Caco-2 (cell line): ENCODE data around the gene SEMA4C. TPM values are rescaled to one million over a fixed set of nuclear protein-coding genes. Genes with fewer than 3 reads are reported as not detected.
A peak's percentile ranks its signal among the peaks of the same experiment; 100 is the strongest.

Experiments
- BruUV-seq: library from RNA; stranded (reverse); fragments of 400-500 nt; replicated peaks from 2 replicates; lab custom pipeline; 2021; lab: Mats Ljungman, UMichigan
- CTCF ChIA-PET: fragments of 300-600 bp; sonication (Branson Sonifier 250); formaldehyde crosslinking; loops from one replicate; lab custom pipeline; 2022; ENCODE audit warnings: antibody characterized with exemption; lab: Charles Lee
- POLR2A ChIA-PET: fragments of 300-600 bp; sonication (Branson Sonifier 250); formaldehyde crosslinking; loops from one replicate; lab custom pipeline; 2022; ENCODE audit warnings: antibody characterized with exemption; lab: Charles Lee
- DNase-seq, 2 experiments: peaks; one replicate each; pipeline versions ENCODE4 v3.0.0 to v3.0.0-alpha.2; 2020 to 2022
- H3K27me3 ChIP-seq: replicated peaks from 2 replicates; pipeline ENCODE4 v1.6.0; 2011; ENCODE audit warnings: low read length; ENCODE audit not compliant: control insufficient read depth, insufficient read depth
- H3K36me3 ChIP-seq: 2 replicates; pipeline ENCODE4 v1.5.1; 2011; ENCODE audit warnings: low read length; ENCODE audit not compliant: control insufficient read depth, insufficient read depth
- H3K4me1 ChIP-seq: fragments of 250-450 bp; sonication (Bioruptor Pico); 2 replicates; pipeline ENCODE4 v1.5.1; 2020; ENCODE audit warnings: mild to moderate bottlenecking
- H3K4me3 ChIP-seq: 2 replicates; pipeline ENCODE4 v1.5.1; 2011; ENCODE audit warnings: low read depth, mild to moderate bottlenecking, control low read depth, low read length
- H3K9me3 ChIP-seq: fragments of 250-450 bp; sonication (Bioruptor Pico); 2 replicates; pipeline ENCODE4 v1.5.1; 2020; ENCODE audit warnings: mild to moderate bottlenecking, moderate library complexity
- H3K27ac Mint-ChIP-seq: one replicate; pipeline ENCODE4 v1.8.0; 2022; ENCODE audit warnings: mixed read lengths; ENCODE audit not compliant: unreplicated experiment
- H3K27me3 Mint-ChIP-seq: one replicate; pipeline ENCODE4 v1.8.0; 2022; ENCODE audit warnings: mixed read lengths; ENCODE audit not compliant: insufficient read depth, unreplicated experiment
- H3K36me3 Mint-ChIP-seq: one replicate; pipeline ENCODE4 v1.8.0; 2022; ENCODE audit warnings: mild to moderate bottlenecking, mixed read lengths; ENCODE audit not compliant: insufficient read depth, unreplicated experiment
- H3K4me1 Mint-ChIP-seq: one replicate; pipeline ENCODE4 v1.8.0; 2022; ENCODE audit warnings: low read depth, mixed read lengths; ENCODE audit not compliant: unreplicated experiment
- H3K4me3 Mint-ChIP-seq: one replicate; pipeline ENCODE4 v1.8.0; 2022; ENCODE audit warnings: mild to moderate bottlenecking, moderate library complexity, mixed read lengths; ENCODE audit not compliant: unreplicated experiment
- H3K9me3 Mint-ChIP-seq: one replicate; pipeline ENCODE4 v1.8.0; 2022; ENCODE audit warnings: mixed read lengths; ENCODE audit not compliant: unreplicated experiment
- CTCF ChIP-seq, 2 experiments: fragments of 200-600 bp in 1 of 2; IDR thresholded peaks; 1 replicate in 1 of 2; 2 replicates in 1 of 2; pipeline versions ENCODE4 v1.5.1 to v1.8.0; 2011 to 2022; ENCODE audit warnings: antibody characterized with exemption in 1 of 2, control low read depth in 1 of 2, inconsistent platforms in 1 of 2, low read depth in 1 of 2, low read length in 1 of 2, mild to moderate bottlenecking in 1 of 2, moderate library complexity in 1 of 2; ENCODE audit not compliant: insufficient read depth in 1 of 2, severe bottlenecking in 1 of 2, unreplicated experiment in 1 of 2
- intact Hi-C: fragments of 100-400 bp; cut with micrococcal nuclease; formaldehyde crosslinking; loops from one replicate; pipeline ENCODE4 v1.10.0; 2022; ENCODE audit not compliant: unreplicated experiment
- total RNA-seq: library from RNA; stranded (reverse); gene quantifications from 2 replicates; pipeline ENCODE4 v1.2.3, GENCODE V29; 2022

Gene SEMA4C
- total RNA-seq, 1 experiment from 2014 or later: 29.9 TPM

- peak overlapping the region; percentile 46 for H3K27ac Mint-ChIP-seq
- H3K36me3 Mint-ChIP-seq: peaks cover 97% of the 10 kb centered on the region
- TF ChIP-seq CTCF (IDR thresholded peaks at IDR 0.05; ENCODE audit: insufficient read depth in 1 of 2, low read depth in 1 of 2, low read length in 1 of 2, severe bottlenecking in 1 of 2, unreplicated experiment in 1 of 2): no peak
- no peaks in the 10 kb centered on the region for H3K9me3 ChIP-seq
- peaks cover 46% of the 10 kb centered on the region for H3K4me1 Mint-ChIP-seq
- H3K4me3 Mint-ChIP-seq: no peak overlapping the region
- H3K36me3 ChIP-seq: peaks cover 11% of the 10 kb centered on the region
- intact Hi-C loops: no loop called here
- BruUV-seq: no TSS peak
- DNase-seq: no peak
- H3K4me3 ChIP-seq: no peak overlapping the region
- H3K27me3 Mint-ChIP-seq: no peaks in the 10 kb centered on the region
- ChIA-PET CTCF (no interaction called here), POLR2A (no interaction called here)
- no peaks in the 10 kb centered on the region for H3K27me3 ChIP-seq
- H3K4me1 ChIP-seq: peaks cover 59% of the 10 kb centered on the region
- H3K9me3 Mint-ChIP-seq: no peaks in the 10 kb centered on the region
Measured at GRCh38 chr2:96823198-96823597, 46.7 kb downstream of the SEMA4C start.

- Mint-ChIP-seq H3K9me3 (no peaks in the 10 kb centered on the region), H3K36me3 (peaks cover 97% of the 10 kb centered on the region), H3K27ac (peak overlapping the region; percentile 46), H3K27me3 (no peaks in the 10 kb centered on the region), H3K4me3 (no peak overlapping the region), H3K4me1 (peaks cover 49% of the 10 kb centered on the region)
- Histone ChIP-seq H3K9me3 (no peaks in the 10 kb centered on the region), H3K4me1 (peaks cover 59% of the 10 kb centered on the region), H3K4me3 (no peak overlapping the region), H3K36me3 (peaks cover 10% of the 10 kb centered on the region), H3K27me3 (no peaks in the 10 kb centered on the region)
- ChIA-PET POLR2A (no interaction called here), CTCF (no interaction called here)
- intact Hi-C loops: no loop called here
- TF ChIP-seq CTCF (IDR thresholded peaks at IDR 0.05; ENCODE audit: insufficient read depth in 1 of 2, low read depth in 1 of 2, low read length in 1 of 2, severe bottlenecking in 1 of 2, unreplicated experiment in 1 of 2): no peak
- no TSS peak for BruUV-seq
- no peak for DNase-seq
Measured at GRCh38 chr2:96822786-96823185, 47.1 kb downstream of the SEMA4C start.

GRCh38 chr2:96821113-96821675, 48.7 kb downstream of the SEMA4C start:
- Histone ChIP-seq H3K4me3 (no peak overlapping the region), H3K27me3 (no peaks in the 10 kb centered on the region), H3K4me1 (peaks cover 59% of the 10 kb centered on the region), H3K9me3 (no peaks in the 10 kb centered on the region), H3K36me3 (peaks cover 8% of the 10 kb centered on the region; the same call in 1 of the 2 replicates)
- Mint-ChIP-seq H3K27me3 (no peaks in the 10 kb centered on the region), H3K27ac (peak overlapping the region; percentile 71), H3K9me3 (no peaks in the 10 kb centered on the region), H3K4me3 (no peak overlapping the region), H3K4me1 (peaks cover 49% of the 10 kb centered on the region), H3K36me3 (peaks cover 90% of the 10 kb centered on the region)
- intact Hi-C loops: no loop called here
- no peak for DNase-seq
- CTCF ChIA-PET: interaction anchor here (0.5 to 2.3 kb wide), 3 partner anchors 37 to 61 kb away, joined by 3 to 17 read pairs (median 6); partner anchors contain the start of gene ANKRD39
- POLR2A ChIA-PET: interaction anchor here (1.0 kb wide), 2 partner anchors 10 to 22 kb away, joined by 3 read pairs; no protein-coding TSS in a partner anchor
- TF ChIP-seq CTCF (IDR thresholded peaks at IDR 0.05; ENCODE audit: insufficient read depth in 1 of 2, low read depth in 1 of 2, low read length in 1 of 2, severe bottlenecking in 1 of 2, unreplicated experiment in 1 of 2): no peak
- no TSS peak for BruUV-seq
